ENCODE measurements around the gene ADGRG4. TPM values are rescaled to one million over a fixed set of nuclear protein-coding genes. Genes with fewer than 3 reads are reported as not detected.
A peak's percentile ranks its signal among the peaks of the same experiment; 100 is the strongest.

The ADGRG4 gene
- total and polyA plus RNA-seq, 2 of the 8 experiments (the other 6 are each of a cell fraction or from before 2014, with no cell fraction given): not detected

- Histone ChIP-seq H2BK15ac (ENCODE audit: low read length) (no peak overlapping the region), H3K56ac (replicated peaks; ENCODE audit: insufficient read length, low read depth, low read length) (no peak overlapping the region), H2BK5ac (ENCODE audit: low read depth, low read length) (no peak overlapping the region), H3K18ac (ENCODE audit: extremely low read depth, low read length) (no peak overlapping the region), H3K79me1 (ENCODE audit: low read depth, low read length) (no peaks in the 10 kb centered on the region), H2BK12ac (ENCODE audit: low read depth, low read length) (no peak overlapping the region), H3K4me1 (replicated peaks in 1 of 4; ENCODE audit: control insufficient read depth in 3 of 4, insufficient read depth in 4 of 4, low read length in 3 of 4) (no peaks in the 10 kb centered on the region), H3K4ac (replicated peaks; ENCODE audit: insufficient read length, low read depth, low read length) (no peak overlapping the region), H3K27me3 (replicated peaks in 1 of 4; ENCODE audit: control insufficient read depth in 3 of 4, extremely low read depth in 1 of 4, insufficient read depth in 3 of 4, low read length in 3 of 4) (no peaks in the 10 kb centered on the region), H2AFZ (ENCODE audit: low read length) (no peak overlapping the region), H2AK5ac (ENCODE audit: low read depth, low read length) (no peak overlapping the region), H4K20me1 (replicated peaks in 1 of 2; ENCODE audit: control insufficient read depth in 1 of 2, insufficient read depth in 2 of 2, low read length in 2 of 2) (no peaks in the 10 kb centered on the region), H3K14ac (ENCODE audit: insufficient read length) (no peak overlapping the region), H3K23me2 (ENCODE audit: low read depth, low read length) (no peaks in the 10 kb centered on the region), H2BK20ac (ENCODE audit: low read length) (no peak overlapping the region), H3K79me2 (ENCODE audit: control insufficient read depth in 1 of 2, insufficient read depth in 2 of 2, low read length in 2 of 2) (no peaks in the 10 kb centered on the region), H3K9me3 (ENCODE audit: insufficient read depth in 2 of 2, low read depth in 1 of 2, low read length in 1 of 2) (no peaks in the 10 kb centered on the region), H3K4me2 (ENCODE audit: insufficient read depth in 1 of 2, low read depth in 2 of 2, low read length in 2 of 2) (no peak overlapping the region), H3K23ac (ENCODE audit: insufficient read length) (no peak overlapping the region), H4K8ac (ENCODE audit: extremely low read depth, insufficient read depth, low read length) (no peak overlapping the region), H4K5ac (ENCODE audit: insufficient read length, low read depth, low read length) (no peak overlapping the region), H2BK120ac (replicated peaks; ENCODE audit: low read depth, low read length) (no peak overlapping the region), H3K9ac (replicated peaks in 1 of 4; ENCODE audit: extremely low read depth in 1 of 4, low read depth in 3 of 4, low read length in 3 of 4) (no peak overlapping the region), H3K27ac (ENCODE audit: low read depth, low read length) (no peak overlapping the region), H3K36me3 (ENCODE audit: control insufficient read depth in 2 of 4, insufficient read depth in 4 of 4, low read length in 3 of 4) (no peaks in the 10 kb centered on the region), H3K4me3 (ENCODE audit: extremely low read depth in 1 of 4, insufficient read depth in 2 of 4, low read depth in 3 of 4, low read length in 4 of 4) (no peak overlapping the region), H4K91ac (replicated peaks; ENCODE audit: insufficient read length, low read length) (no peak overlapping the region)
- FAIRE-seq: peak; percentile 52
- CTCF ChIA-PET (ENCODE audit: partially characterized antibody): no interaction called here
- POLR2A ChIA-PET (ENCODE audit: partially characterized antibody): no interaction called here
- DNase-seq (ENCODE audit: low read depth in 1 of 2, low spot score in 2 of 2): peak in 1 of 2 experiments; percentile 5
- peak; percentile 86 for TF ChIP-seq JUND (IDR thresholded peaks at IDR 0.05; ENCODE audit: low read length)
- TF ChIP-seq, protein P1, sequence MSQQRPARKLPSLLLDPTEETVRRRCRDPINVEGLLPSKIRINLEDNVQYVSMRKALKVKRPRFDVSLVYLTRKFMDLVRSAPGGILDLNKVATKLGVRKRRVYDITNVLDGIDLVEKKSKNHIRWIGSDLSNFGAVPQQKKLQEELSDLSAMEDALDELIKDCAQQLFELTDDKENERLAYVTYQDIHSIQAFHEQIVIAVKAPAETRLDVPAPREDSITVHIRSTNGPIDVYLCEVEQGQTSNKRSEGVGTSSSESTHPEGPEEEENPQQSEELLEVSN (IDR thresholded peaks at IDR 0.05): no peak
- WGBS, 2 experiments (ENCODE audit: extremely low coverage in 1 of 2, insufficient coverage in 1 of 2, insufficient read length in 1 of 2, insufficient replicate concordance in 2 of 2, low coverage in 1 of 2, low lambda C conversion rate in 2 of 2, missing lambda C conversion rate in 1 of 2): 100% methylated on average over 2 of the region's 2 CpGs; no CpG with 5 or more reads in 1 of the 2 experiments
These were observed 9.6 kb downstream of the ADGRG4 start for GRCh38 chrX:136310411-136310810.
